T-helper 22 cell (primary cell): Measurements from ENCODE around the gene DBI.
"Not testable (repeated sequence)": the region's sequence is repeated elsewhere in the genome, so short reads cannot be mapped to it uniquely, and the experiment has no call there.

Source experiments
- DNase-seq: peaks from one replicate; pipeline ENCODE4 v3.0.0-alpha.2; 2020; ENCODE audit warnings: low read depth

Gene DBI

GRCh38 chr2:119402106-119402505, 35.3 kb downstream of the DBI start:
- DNase-seq: no peak

GRCh38 chr2:119402645-119403560, 36.1 kb downstream of the DBI start:
- no peak for DNase-seq

- DNase-seq: not testable (repeated sequence)
Observed at GRCh38 chr2:119403618-119404017, 36.8 kb downstream of the DBI start.

GRCh38 chr2:119405151-119405550, 38.4 kb downstream of the DBI start:
- DNase-seq: no peak

- DNase-seq: no peak
Observed at GRCh38 chr2:119407430-119408220, 40.8 kb downstream of the DBI start.

- DNase-seq: no peak
Observed at GRCh38 chr2:119408221-119408619, 41.4 kb downstream of the DBI start.

- DNase-seq: no peak
Observed at GRCh38 chr2:119409506-119409905, 42.7 kb downstream of the DBI start.

- no peak for DNase-seq
Observed at GRCh38 chr2:119414894-119415293, 48.1 kb downstream of the DBI start.

- no peak for DNase-seq
Observed at GRCh38 chr2:119415630-119416029, 48.9 kb downstream of the DBI start.

- DNase-seq: no peak
Observed at GRCh38 chr2:119416299-119416923, 49.6 kb downstream of the DBI start.

GRCh38 chr2:119417908-119418307, 51.1 kb downstream of the DBI start:
- DNase-seq: no peak

GRCh38 chr2:119419065-119419464, 52.3 kb downstream of the DBI start:
- DNase-seq: no peak

- DNase-seq: no peak
Observed at GRCh38 chr2:119419803-119420508, 53.2 kb downstream of the DBI start.

- no peak for DNase-seq
Observed at GRCh38 chr2:119421304-119421703, 54.5 kb downstream of the DBI start.

- DNase-seq: no peak
Observed at GRCh38 chr2:119421741-119422140, 55.0 kb downstream of the DBI start.
